Endothelial cell of umbilical vein (primary cell): Measurements from ENCODE around the gene NRXN3.

Experiments
- GATA2 ChIP-seq: IDR thresholded peaks from 2 replicates; pipeline ENCODE4 v1.7.0; 2011; ENCODE audit warnings: low read depth, mild to moderate bottlenecking, moderate library complexity, mixed read lengths, low read length; ENCODE audit not compliant: insufficient read length, insufficient read depth
- POLR2A ChIP-seq: IDR thresholded peaks from 2 replicates; pipeline ENCODE4 v1.6.1; 2012; ENCODE audit warnings: low read depth, mild to moderate bottlenecking, control low read depth, low read length
- POLR2AphosphoS5 ChIP-seq: IDR thresholded peaks from 2 replicates; pipeline ENCODE4 v1.6.1; 2012; ENCODE audit warnings: low read depth, mild to moderate bottlenecking, control low read depth, low read length, moderate library complexity; ENCODE audit not compliant: insufficient read depth
- TF ChIP-seq, protein P1 (sequence below), 2 donors: IDR thresholded peaks; 1 replicate in 1 of 2; 2 replicates in 1 of 2; pipeline ENCODE4 v1.5.1; 2011; ENCODE audit warnings: low read length in 2 of 2, mild to moderate bottlenecking in 2 of 2, moderate library complexity in 2 of 2, control low read depth in 1 of 2, inconsistent platforms in 1 of 2, low read depth in 1 of 2; ENCODE audit not compliant: insufficient read depth in 1 of 2; ENCODE audit errors: extremely low read depth in 1 of 2

DNA sequence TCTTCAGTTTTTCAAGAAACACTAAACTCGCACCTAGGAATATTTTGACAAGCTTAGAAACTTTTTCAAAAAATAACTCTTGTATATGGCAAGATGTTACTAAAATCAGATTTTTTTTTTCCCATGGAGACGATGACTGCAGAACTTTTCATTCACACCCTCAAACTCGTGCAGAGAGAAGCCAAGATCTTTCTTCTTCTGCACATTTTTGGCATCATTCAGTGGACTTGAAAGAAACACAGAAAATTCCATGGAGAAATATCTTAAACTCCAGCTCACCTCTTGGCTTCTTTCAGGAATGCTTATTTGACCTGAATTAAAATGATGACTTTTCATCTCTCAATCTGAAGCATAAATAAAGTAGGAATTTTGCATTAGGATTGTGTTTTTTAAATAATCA, 919.4 kb downstream of the NRXN3 start:
- TF ChIP-seq, protein P1, sequence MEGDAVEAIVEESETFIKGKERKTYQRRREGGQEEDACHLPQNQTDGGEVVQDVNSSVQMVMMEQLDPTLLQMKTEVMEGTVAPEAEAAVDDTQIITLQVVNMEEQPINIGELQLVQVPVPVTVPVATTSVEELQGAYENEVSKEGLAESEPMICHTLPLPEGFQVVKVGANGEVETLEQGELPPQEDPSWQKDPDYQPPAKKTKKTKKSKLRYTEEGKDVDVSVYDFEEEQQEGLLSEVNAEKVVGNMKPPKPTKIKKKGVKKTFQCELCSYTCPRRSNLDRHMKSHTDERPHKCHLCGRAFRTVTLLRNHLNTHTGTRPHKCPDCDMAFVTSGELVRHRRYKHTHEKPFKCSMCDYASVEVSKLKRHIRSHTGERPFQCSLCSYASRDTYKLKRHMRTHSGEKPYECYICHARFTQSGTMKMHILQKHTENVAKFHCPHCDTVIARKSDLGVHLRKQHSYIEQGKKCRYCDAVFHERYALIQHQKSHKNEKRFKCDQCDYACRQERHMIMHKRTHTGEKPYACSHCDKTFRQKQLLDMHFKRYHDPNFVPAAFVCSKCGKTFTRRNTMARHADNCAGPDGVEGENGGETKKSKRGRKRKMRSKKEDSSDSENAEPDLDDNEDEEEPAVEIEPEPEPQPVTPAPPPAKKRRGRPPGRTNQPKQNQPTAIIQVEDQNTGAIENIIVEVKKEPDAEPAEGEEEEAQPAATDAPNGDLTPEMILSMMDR (IDR thresholded peaks at IDR 0.05; ENCODE audit: extremely low read depth in 1 of 2, insufficient read depth in 1 of 2, low read depth in 1 of 2, low read length in 2 of 2), result no peak
- TF ChIP-seq POLR2AphosphoS5, result no peak
- TF ChIP-seq GATA2, result no peak
- no peak for TF ChIP-seq POLR2A
